ENCODE data around the gene CEBPA.

CEBPA gene

GRCh38 chr19:33271246-33272021 is 30.9 kb downstream of the CEBPA start:
- no peak for DNase-seq (ENCODE audit: low spot score)

DNA sequence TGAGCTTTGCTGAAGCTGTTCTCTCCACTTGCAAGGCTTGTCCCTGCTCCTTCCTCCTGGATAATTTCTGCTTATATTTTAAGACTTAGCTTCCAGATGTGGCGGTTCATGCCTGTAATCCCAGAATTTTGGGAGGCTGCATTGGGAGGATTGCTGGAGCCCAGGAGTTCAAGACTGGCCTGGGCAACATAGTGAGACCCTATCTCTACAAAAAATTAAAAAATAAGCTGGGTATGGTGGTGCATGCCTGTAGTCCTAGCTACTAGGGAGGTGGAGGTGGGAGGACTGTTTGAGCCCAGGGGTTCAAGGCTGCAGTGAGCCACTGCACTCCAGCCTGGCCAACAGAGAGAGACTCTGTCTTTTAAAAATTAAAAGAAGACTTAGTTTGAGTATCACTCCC is 31.6 kb downstream of the CEBPA start:
- DNase-seq (ENCODE audit: low spot score), result no peak

- DNase-seq (ENCODE audit: low spot score), result no peak
These were observed 33.3 kb downstream of the CEBPA start for GRCh38 chr19:33269016-33269415.

DNA sequence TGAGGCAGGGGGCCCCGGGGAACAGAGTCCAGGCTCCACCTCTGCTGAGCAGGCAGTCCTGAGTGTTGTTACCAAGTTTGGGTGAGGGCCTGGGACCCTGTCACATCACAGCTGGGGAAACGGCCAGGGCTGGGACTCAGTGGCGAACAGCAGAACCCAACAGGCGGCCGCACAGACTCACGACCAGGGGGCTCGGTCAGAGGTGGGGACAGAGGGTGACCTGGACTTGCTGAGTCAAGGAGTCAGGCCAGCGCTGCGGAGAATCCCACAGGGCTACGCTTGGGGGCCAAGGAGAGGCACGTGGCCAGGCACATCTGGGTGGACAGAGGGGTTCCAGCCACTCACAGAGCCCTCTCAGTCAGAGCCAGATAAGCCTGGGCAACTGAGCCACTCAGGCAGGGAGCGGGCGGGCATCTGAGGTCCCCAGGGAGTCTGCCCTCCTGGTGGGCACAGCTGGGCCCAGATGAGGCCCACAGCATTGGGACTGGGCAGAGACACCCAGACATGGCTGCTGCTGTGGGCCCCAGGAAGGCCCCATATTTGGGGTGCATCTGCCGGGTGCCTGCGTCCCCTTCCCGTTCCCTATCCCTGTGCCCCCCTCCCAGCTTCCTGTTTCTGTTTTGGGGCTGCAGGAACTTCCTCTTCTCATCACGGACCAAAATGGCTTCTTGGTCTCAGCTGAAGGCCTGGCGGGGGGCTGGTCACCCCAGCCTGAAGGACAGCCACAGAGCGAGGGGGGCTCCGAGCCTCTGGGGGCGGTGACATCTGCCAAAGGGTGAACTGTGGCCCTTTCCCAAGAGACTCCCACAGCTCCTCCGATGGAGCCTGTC is 34.0 kb downstream of the CEBPA start:
- DNase-seq (ENCODE audit: low spot score), result no peak

DNA sequence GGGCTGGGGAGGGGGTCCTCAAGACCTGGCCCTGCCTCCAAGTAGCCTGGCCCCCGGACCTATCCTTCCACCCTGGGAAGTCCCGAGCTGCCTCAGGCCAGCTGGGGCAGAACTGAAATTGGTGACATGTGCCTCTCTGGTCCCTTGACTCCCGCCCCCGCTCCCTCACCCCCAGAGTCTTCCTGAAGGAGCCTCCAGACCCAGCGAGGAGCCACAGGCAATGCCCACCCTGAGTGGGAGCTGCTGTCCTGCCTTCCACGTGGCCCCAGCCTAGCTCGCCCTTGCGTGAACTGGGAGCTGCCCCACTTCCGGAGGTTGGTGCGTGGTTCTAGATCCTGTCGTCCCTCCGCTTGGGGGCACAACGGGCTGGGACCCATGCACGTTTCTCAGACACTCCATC is 34.6 kb downstream of the CEBPA start:
- DNase-seq (ENCODE audit: low spot score), result no peak

DNA sequence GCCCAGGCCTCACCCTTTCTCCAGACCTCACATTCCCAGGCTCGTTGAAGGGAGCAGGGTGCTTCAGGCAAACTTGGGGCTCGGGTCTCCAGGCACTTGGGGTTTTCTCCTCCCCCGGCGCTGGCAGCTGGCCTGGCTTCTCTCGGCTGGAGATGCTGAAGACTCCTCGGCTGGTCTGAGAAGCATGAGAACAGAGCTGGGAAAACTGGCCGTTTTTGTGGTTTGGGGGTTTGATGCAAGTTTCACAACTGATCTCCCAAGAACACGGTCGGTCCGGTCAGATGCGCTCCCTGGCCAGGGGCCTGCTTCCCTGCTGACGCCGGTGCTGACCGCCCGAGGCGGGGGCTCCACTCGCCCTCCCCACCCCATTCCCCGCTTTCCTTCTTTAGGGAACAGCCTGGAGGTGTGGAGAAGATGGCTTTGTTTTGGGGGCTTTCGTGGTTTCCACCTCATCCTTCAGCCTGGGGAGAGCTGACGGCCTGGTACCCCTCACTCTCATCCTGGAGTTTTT is 35.3 kb downstream of the CEBPA start:
- DNase-seq (ENCODE audit: low spot score), result no peak

GRCh38 chr19:33264881-33265445 is 37.4 kb downstream of the CEBPA start:
- DNase-seq (ENCODE audit: low spot score), result no peak

DNA sequence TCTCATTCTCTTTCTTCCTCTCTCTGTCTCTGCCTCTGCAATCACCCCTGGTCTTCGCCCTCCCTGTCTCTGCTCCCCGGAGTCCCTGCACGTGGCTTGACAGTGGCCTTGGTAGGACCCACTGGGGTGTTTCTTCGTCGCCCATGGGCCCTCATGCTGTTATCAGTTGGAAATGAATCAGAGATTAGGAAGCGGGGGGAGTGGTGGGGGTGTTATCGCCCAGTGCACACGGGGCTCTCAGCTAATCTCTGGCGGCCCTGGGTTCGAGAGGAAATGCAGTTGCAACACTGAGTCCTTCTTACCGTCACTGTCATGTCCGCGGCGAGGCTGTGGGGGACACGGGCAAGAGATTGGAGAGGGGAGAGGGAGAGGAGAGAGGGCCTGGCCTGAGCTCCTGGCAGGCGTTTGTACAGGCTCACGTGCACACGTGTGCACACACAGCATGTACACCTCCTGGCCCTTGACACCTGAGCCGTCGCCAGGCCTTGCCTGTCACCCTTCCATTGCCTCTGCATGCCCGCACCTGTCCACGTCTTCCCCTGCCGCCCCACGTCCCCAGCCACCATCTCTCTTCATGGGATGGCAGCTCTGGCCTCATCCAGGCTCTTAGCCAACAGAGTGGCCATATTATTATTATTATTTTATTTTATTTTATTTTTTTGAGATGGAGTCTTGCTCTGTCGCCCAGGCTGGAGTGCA is 38.9 kb downstream of the CEBPA start:
- DNase-seq (ENCODE audit: low spot score), result no peak

DNA sequence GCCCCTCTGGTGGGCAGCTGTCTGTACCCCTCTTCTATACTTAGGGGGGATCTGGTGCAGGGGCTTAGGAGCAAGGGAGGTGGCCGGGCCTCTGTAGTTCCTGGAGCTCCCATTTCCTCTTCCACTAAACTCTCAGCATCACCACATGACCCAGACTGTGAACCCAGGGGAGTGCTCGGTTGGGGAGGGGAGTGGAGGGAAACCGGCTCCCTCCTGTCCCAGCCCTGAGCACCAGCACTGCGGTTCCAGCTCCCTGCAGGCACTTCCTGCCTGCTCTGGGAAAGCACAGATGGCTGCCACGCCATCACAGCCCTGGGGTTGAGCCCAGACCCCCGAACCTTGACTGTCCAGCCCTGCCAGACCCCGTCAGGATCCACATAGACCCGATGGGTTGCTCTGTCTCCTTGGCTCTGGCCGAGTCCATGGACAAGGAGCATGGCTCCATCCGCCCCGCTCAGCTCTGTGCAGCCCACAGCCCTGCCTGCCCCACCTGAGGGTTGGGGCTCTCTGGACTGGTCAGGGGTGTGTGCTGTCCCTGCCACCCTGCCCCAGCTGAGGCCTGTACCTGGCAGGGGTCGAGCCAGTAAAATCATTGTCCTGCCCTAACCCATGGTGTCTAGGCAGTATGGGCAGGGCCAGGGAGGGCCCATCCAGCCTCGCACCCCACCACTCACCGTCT is 40.7 kb downstream of the CEBPA start:
- no peak for DNase-seq (ENCODE audit: low spot score)

DNA sequence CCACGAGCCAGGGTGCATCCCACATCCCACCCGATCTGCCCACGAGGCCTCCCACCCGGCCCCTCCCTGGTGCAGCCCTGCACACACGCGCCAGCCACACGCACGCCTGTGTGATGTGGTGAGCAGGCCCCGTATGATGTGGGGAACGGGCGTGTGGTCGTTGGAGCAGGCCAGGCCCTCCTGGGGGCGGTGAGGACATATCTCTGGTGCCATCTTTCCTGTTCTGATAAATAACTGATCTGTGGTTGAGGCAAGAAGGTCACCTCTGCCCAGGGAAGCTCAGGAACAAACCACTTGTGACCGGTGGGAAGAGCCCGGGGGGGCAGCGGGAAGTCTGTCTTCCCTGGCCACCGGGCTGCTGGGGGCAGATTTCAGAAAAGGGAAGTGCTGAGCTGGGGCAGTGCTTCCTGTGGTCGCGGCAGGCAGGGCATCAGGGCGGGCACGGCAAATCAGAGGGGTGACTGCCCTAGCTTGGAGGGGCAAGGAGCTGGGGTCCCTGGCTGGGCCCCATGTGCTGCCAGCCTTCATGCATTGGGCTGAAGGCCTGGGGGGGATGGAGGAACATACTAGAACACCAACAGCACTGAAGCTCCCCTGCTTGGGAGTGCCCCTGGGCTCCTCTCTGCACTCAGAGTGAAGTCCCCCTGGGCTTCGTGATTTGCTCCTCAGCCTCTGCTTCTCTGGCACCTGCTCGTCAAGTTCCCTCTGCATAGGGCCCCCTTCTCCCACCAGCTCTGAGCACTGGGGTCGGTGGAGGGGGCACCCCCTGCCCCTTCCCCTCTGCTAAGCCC is 41.5 kb downstream of the CEBPA start:
- DNase-seq (ENCODE audit: low spot score), result no peak

DNA sequence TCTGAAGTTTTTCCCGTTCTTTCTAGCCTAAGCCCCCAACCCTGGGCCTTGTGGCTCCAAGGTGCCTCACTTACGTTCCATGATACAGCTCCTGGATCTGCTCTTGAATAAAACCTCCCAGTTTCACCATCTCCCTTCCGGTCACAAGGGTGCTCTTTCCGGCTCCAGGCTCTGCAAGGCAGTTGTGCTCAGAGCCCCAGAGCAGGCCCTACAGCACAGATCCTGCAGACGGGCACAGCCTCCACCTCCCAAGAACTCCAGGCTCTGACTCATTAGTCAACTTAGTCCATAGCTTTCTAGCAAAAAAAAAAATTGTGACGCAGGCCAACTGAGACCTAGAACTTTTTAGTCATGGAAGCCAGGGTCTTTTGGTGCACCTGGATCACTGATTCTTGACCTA is 42.8 kb downstream of the CEBPA start:
- DNase-seq (ENCODE audit: low spot score), result no peak

DNA sequence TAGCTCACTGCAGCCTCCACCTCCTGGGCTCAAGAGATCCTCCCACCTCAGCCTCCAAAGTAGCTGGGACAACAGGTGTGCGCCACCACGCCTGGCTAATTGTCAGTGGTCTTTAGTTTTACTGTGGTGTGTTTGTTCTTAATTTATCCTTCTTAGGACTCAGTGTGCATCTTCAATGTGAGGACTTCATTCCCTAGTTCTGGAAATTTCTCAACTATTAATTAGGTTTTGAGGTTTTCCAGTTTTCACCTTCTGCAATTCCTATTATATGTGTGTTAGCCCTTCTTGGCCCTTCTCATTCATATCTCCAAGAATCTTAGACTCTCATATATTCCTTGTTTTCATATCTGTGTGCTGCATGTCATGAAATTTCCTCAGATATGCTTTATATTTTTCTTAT is 44.5 kb downstream of the CEBPA start:
- no peak for DNase-seq (ENCODE audit: low spot score)

- DNase-seq (ENCODE audit: low spot score), result no peak
These were observed 46.1 kb downstream of the CEBPA start for GRCh38 chr19:33256261-33256660.

GRCh38 chr19:33255781-33256180 is 46.6 kb downstream of the CEBPA start:
- no peak for DNase-seq (ENCODE audit: low spot score)

- DNase-seq (ENCODE audit: low spot score), result no peak
These were observed 48.0 kb downstream of the CEBPA start for GRCh38 chr19:33254245-33254824.

DNA sequence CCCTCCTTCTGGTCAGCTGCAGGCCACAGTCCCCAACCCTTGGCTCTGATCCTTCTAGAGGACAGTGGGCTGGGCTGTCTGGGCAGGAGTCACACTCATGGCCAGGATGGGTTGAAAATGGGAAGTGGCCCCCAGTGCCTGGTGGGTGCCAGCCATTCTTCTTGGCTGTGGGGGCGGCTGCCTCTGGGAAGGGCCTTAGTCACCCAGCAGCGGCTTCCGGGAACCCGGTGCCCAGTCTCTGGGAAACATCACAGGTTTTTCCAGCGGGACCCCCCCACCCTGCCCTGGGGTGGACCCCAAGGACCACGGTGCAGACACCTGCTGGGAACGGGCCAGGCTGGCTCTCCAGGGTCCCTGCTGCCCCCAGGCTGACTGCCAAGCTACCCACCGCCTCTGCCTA is 49.4 kb downstream of the CEBPA start:
- DNase-seq (ENCODE audit: low spot score), result no peak

DNA sequence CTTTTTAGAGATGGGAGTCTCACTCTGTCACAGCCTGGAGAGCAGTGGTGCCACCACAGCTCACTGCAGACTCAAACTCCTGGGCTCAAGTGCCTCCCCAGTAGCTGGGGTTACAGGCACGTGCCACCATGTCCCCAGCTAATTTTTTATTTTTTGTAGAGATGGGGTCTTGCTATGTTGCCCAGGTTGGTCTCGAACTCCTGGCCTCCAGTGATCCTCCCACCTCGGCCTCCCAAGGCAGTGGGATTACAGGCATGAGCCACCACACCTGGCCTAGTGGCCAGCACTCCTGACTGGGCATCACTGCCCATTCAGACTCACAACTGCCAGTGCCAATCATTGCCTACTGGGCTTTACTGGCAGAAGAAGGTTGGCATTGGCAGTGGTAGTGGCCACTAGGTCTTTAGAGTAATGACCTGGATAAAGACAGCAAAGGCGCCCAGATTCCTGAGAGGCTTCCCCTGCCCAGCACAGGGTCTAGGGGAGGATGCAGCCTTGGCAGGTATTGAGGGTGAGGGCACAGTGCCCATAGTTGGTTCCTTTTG is 49.8 kb downstream of the CEBPA start:
- no peak for DNase-seq (ENCODE audit: low spot score)

DNA sequence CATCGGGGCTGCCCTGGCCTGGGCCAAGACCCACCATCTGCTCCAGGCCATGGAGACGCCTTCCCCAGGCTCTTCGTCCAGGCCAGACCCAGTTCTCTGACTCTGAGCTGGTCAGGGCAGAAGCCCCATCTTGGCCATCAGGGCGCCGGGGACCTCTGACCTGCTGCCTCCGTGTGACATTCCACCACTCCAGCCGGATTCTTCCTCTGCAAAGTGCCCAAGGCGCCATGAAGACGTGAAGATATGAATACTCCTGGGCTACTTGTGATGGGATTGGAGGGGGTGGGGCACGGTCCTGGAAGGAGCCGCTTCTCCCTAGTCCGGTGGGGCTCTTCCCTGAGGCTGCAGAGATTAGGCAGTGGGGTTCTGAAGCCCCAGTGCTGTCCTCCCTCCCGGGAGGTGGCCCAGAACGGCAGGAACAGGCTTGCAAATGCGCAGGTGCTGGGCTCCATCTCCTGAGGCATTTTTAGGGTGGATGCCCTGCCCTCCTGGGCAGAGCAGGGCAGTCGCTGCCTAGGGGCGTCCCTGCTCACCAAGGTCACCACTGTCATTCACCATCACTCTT is 50.7 kb downstream of the CEBPA start:
- no peak for DNase-seq (ENCODE audit: low spot score)

- DNase-seq (ENCODE audit: low spot score), result no peak
These were observed 51.3 kb downstream of the CEBPA start for GRCh38 chr19:33251076-33251475.

DNA sequence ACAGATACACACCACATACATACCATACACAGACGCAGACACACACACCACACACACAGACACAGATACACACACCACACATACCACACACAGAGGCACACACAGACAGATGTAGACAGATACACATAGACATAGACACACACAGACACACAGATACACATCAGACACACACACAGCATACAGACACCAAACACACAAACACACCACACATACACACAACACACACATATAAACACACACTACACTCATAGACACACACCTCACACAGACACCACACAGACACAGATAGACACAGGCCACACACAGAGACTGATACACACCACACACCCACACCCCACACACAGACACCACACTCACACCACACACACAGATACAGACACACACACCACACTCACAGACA is 51.8 kb downstream of the CEBPA start:
- DNase-seq (ENCODE audit: low spot score), result no peak
